Activated T-helper 17 cell treated with anti-CD3 and anti-CD28 coated beads, Interleukin-2, amount 50 U/mL, for 72 hours (primary cell): ENCODE data around the gene KLHL18. TPM values are rescaled to one million over a fixed set of nuclear protein-coding genes. Genes with fewer than 3 reads are reported as not detected.

Source experiments
- total RNA-seq, 2 donors: library from RNA; stranded (reverse); gene quantifications; one replicate each; pipeline ENCODE4 v1.2.3, GENCODE V29; 2022

KLHL18 gene
- total RNA-seq, 2 donors from 2014 or later, result 19.1 to 54.8 TPM

Other genes with a start within 250 kb of the KLHL18 start
- gene SETD2, start 118.8 kb upstream of the KLHL18 start, total RNA-seq, result 10 to 100 TPM; 28.8 to 33.1 TPM
- 1 to 10 TPM; 3.0 to 5.6 TPM for gene KIF9, start 145 bp upstream of the KLHL18 start, total RNA-seq
- gene PTPN23, start 98.1 kb downstream of the KLHL18 start, total RNA-seq, result 10 to 100 TPM; 28.7 to 32.0 TPM
- gene SCAP, start 193.0 kb downstream of the KLHL18 start, total RNA-seq, result 10 to 100 TPM; 44.0 to 73.3 TPM
- 10 to 100 TPM; 38.6 to 45.8 TPM for gene ELP6, start 230.8 kb downstream of the KLHL18 start, total RNA-seq